IPS DF 19.7 (cell line): ENCODE data around the gene SLC35G6.
A peak's percentile ranks its signal among the peaks of the same experiment; 100 is the strongest.
"Not testable (repeated sequence)": the region's sequence is repeated elsewhere in the genome, so short reads cannot be mapped to it uniquely, and the experiment has no call there.

ENCODE experiments used
- DNase-seq: peaks from one replicate; pipeline ENCODE4 v3.0.0-alpha.2; 2013; ENCODE audit warnings: low read depth, low spot score

SLC35G6 gene

GRCh38 chr17:7478276-7479212 is 2.7 kb upstream of the SLC35G6 start:
- no peak for DNase-seq

GRCh38 chr17:7479213-7480088 is 1.8 kb upstream of the SLC35G6 start, which contains the start of gene ZBTB4:
TSS of gene ZBTB4 (minus strand) at chr17:7479631. CDS start at chr17:7466801, 12,830 bp downstream.
- no peak for DNase-seq

GRCh38 chr17:7480089-7480384 is 1.2 kb upstream of the SLC35G6 start:
- DNase-seq = no peak

DNA sequence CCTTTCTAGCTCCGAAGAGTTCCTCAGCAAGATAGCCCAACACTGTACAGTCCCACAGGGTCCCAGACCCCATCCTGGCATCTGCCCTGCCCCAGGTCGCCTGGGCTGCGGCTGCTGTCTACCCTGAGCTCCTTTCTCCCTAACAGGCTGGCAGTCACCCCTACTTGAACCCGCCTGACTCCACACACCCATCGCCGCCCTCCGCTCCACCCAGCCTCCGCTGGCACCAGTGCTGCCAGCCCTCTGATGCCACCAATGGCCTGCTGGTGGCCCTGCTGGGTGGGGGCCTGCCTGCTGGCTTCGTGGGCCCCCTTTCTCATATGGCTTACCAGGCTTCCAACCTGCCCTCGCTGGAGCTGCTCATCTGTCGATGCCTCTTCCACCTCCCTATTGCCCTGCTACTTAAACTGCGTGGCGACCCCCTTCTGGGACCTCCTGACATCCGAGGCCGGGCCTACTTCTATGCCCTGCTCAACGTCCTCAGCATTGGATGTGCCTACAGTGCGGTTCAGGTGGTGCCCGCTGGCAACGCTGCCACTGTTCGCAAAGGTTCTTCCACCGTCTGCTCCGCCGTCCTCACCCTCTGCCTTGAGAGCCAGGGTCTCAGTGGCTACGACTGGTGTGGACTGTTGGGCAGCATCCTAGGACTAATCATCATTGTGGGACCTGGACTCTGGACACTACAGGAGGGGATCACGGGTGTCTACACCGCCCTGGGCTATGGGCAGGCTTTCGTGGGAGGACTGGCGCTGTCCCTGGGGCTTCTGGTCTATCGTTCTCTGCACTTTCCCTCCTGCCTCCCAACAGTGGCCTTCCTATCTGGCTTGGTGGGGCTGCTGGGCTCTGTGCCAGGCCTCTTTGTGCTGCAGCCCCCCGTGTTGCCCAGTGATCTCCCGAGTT is 846 bp downstream of the SLC35G6 start:
- not testable (repeated sequence) for DNase-seq

DNA sequence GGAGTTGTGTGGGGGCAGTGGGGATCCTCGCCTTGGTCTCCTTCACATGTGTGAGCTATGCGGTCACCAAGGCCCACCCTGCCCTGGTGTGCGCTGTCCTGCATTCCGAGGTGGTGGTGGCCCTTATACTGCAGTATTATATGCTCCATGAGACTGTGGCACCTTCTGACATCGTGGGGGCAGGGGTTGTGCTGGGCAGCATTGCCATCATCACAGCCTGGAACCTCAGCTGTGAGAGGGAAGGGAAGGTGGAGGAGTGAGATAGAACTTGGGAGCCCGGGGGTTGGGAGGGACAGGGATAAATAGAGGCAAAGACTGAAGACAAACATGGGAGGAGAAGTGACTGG is 1.5 kb downstream of the SLC35G6 start:
- DNase-seq = not testable (repeated sequence)

DNA sequence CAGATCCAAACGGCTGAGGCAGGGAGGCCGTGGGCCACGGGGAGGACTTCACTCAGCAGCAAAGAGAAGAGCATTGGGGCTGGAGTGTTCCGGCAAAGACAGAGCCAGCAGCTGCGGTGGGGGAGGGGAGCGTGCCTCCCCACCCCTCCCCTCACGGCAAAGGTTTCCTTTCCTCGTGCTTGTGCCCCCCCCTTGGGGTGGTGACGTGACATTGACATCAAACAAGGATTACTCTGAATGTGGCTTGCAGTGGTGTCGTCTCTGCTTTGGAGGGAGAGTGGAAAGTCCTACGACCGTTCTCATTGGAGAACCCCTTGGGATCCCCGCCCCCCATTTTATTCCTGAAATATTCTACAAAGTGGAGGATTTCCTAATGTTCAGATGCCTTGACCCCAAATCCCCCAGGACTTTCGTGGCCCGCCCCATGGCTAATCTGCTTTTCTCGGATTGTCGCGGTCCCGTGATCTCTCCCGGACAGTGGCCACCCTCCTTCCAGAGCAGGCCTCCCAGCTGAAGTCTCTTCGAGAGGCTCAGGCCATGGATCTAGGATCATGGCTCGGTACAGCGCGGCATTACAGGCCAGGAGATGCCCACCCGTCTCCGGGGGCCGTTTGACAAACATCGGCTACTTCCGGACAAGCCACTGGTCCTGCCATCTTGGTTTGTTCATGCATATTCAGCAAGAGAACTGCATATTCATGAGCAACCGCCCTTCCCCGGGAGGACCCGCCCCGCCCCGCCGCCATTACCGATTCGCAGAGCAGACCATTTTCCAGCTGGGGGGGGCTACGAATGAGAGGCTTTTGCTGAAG is 2.2 kb downstream of the SLC35G6 start:
- DNase-seq = peak; percentile 84

- DNase-seq = peak; percentile 80
Measured at GRCh38 chr17:7484067-7484918, 3.0 kb downstream of the SLC35G6 start, which contains the start of gene POLR2A. TSS of gene POLR2A (plus strand) at chr17:7484366.

DNA sequence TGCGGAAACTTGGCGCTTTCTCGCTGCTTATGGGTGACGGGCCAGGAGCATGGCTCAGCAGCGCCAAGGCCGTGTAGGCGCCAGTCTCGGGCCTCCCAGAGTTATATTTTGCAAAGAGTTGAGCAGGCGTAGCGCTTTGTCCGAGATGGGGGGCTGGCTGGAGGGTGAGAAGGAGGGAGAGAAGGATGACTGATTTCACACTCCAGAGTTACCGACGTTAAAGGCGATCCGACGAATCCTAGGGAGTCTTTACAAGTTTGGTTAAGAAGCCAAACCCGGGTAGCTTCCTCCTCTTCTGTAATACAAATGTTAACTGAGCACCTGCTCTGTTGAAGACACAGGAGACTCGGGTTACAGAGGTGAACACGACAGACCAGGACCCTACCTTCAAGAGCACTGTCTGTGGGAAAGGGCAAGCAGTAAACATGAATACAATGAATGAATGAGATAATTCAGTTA is 3.7 kb downstream of the SLC35G6 start:
- no peak for DNase-seq

DNA sequence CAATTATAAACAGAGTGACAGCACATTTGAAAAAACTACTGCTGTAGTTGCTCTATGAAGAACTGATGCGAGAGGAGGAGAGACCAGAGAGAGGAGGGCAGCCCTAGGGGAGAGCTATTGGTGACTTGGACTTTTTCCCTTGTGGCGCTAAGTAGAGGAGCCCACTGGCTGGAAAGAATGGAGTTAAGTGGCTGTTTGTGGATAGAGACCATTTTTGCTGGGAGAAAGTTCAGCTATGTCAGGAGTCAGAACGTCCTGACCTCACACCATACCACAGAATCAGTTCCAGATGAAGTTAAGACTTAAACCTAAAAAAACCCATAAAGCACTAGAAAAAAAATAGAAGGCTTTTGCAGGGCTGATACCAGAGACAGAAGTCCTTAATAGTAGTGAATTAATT is 4.9 kb downstream of the SLC35G6 start:
- DNase-seq = no peak

DNA sequence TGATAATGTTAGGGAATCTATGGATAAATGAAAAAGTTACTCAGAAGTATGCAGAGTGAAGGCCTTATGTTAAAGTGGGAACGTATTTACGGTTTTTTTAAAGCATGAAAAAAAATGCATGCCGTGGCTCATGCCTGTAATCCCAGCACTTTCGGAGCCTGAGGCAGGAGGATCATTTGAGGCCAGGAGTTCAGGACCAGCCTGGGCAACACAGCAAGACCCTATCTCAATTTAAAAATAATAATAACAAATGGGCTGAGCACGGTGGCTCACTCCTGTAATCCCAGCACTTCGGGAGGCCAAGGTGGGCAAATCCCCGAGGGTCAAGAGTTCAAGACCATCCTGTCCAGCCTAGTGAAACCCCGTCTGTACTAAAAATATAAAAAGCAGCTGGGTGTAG is 8.9 kb downstream of the SLC35G6 start:
- DNase-seq = no peak

DNA sequence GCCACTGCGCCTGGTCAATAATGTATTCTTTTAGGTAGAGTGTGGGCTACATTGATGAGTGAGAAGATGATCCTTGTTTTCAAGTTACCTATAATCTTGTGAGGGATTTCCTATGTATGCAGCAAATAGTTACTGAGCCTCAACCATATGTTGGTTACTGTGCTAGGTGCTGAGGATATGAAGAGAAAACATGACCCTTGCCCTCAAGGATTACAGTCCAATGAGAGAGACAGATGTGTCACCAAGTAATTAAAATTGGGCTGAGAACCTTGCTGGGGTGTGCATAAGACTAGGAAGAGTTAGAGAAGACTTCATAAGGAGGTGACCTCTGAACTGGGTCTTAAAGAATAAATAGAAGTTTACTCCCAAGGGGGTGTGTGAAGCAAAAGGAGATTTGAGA is 10.3 kb downstream of the SLC35G6 start:
- DNase-seq = no peak

GRCh38 chr17:7493941-7494340 is 12.7 kb downstream of the SLC35G6 start:
- no peak for DNase-seq

DNA sequence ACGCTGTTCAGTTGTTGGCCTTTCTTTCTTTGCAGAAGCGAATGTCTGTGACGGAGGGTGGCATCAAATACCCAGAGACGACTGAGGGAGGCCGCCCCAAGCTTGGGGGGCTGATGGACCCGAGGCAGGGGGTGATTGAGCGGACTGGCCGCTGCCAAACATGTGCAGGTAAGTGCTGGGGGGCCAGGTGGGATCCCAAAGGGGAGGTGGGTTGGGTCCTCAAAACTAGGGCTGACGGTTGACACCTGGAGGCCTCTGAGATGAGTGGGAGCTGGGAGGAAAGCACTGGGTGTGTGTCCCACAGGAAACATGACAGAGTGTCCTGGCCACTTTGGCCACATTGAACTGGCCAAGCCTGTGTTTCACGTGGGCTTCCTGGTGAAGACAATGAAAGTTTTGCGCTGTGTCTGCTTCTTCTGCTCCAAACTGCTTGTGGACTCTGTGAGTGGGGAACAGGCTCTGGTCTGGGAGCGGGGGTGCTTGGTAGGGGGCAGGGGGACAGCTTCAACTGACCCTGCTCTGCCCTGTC is 14.7 kb downstream of the SLC35G6 start:
- no peak for DNase-seq

DNA sequence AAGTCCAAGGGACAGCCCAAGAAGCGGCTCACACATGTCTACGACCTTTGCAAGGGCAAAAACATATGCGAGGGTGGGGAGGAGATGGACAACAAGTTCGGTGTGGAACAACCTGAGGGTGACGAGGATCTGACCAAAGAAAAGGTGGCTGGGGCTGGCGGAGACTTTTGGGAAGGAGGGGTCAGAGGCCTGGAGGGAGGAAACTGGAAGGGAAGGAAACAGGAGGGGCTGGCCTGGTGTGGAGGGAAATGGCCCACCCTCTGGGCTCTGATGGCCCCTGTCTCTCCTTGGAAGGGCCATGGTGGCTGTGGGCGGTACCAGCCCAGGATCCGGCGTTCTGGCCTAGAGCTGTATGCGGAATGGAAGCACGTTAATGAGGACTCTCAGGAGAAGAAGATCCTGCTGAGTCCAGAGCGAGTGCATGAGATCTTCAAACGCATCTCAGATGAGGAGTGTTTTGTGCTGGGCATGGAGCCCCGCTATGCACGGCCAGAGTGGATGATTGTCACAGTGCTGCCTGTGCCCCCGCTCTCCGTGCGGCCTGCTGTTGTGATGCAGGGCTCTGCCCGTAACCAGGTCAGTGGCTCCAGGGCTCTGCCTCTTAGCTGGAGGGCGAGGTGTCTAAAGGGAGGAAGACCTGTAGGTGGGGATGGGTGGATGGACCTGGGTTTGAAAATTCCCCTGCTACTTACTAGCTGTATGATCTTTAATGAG is 15.4 kb downstream of the SLC35G6 start:
- no peak for DNase-seq

DNA sequence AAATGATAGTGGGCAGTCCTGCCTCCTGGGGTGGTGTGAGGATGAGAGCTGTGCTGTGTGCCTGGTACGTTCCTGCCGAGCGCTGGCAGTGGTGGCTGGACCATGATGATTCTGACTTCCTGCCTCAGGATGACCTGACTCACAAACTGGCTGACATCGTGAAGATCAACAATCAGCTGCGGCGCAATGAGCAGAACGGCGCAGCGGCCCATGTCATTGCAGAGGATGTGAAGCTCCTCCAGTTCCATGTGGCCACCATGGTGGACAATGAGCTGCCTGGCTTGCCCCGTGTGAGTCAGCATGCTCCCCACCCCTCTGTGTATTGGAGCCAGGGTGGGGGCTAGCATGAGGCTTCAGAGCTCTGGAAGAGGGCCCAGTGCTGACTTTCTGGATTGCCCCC is 16.0 kb downstream of the SLC35G6 start:
- no peak for DNase-seq

DNA sequence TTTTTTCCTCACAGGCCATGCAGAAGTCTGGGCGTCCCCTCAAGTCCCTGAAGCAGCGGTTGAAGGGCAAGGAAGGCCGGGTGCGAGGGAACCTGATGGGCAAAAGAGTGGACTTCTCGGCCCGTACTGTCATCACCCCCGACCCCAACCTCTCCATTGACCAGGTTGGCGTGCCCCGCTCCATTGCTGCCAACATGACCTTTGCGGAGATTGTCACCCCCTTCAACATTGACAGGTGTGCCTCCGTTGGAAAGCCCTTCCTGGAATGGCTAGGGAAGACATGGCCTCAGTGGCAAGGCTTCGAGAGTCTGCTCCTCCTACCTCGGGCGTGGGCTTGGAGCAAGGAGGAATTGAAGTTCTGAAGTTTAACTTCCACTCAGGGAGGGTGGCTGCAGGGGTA is 16.4 kb downstream of the SLC35G6 start:
- no peak for DNase-seq

- DNase-seq = no peak
Measured at GRCh38 chr17:7499161-7499560, 17.9 kb downstream of the SLC35G6 start.

DNA sequence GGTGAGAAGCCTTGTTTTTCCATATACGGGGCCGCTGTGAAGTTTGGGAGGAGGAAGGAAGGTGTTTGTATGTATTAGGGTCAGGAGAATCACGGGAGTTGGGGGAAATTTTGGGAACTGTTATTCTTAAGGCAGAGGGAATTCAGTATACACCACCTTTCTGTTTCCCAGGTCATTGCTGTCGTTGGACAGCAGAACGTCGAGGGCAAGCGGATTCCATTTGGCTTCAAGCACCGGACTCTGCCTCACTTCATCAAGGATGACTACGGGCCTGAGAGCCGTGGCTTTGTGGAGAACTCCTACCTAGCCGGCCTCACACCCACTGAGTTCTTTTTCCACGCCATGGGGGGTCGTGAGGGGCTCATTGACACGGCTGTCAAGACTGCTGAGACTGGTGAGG is 20.5 kb downstream of the SLC35G6 start:
- no peak for DNase-seq
